ENCODE results near the gene FAM171A1. TPM values are rescaled to one million over a fixed set of nuclear protein-coding genes. Genes with fewer than 3 reads are reported as not detected.

FAM171A1 gene
- 20.1 to 24.9 TPM (median 23.1 TPM) in 5 replicates for total RNA-seq (2022; extraction: Qiagen RNA extraction)

DNA sequence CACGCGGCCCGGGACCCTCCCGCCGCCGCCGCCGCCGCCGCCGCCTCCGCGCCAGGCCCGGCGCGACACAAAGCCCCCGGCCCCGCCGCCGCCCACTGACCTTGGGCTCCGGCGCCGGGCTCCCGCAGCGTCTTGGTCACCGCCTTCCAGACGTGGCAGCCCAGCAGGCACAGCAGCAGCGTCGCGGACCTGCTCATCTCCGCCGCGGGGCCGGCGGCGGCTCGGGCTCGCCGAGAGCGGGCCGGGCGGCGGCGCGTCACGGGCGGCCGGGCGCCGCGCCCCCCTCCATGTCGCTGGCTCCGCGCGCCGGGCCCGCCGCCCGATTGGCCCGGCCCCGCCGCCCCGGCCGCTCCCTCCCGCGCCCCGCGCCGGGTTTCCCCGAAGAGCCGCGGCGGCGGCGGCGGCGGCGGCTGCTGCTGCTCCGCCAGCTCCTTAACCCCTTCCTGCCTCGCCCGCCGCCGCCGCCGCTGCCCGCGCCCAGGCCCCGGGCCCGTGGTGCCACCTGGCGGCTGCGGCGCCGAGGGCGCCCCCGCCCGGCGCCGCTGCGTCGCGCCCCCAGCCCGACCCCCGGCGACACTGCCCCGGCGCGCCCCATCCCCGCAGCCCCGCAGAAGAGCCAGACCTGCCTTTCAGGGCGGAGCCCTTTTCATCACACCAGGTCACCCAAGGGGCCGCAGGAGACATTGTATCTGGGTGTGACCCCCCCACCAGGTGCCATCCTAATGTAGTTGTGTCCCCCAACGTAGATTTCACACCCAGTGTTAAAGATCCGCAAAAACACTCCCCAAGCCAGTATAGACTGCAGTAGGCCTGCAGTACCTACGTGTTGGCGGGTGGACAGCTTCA lies at the start of gene FAM171A1:
Gene FAM171A1, minus strand, starts transcription at position 434 of the 846 bp plus-strand sequence. Its CDS starts 237 bp downstream, at position 197.

DNA sequence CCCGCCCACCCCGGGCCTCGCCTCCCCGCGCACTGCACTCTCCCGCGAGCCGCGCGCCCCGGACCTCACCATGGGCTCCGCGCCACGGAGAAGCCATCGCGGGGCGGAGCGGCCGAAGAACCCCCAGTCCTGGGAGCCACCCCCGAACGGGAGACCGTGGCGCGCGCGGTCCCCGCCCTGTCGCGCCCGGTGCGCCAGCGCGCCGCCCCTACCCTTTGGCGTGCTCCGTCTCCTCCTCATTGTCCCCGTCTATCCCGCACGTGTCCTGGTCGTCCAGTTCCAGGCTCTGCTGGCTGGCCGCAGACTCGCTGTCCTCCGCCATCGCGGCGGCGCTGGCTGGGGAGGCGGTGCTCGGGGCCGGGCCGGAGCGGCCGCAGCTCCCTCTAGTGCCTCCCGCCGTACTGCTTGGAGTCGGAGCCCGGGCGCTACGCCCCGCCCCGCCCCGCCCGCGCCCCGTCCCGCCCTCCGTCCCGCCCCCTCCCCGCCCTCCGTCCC lies 202.8 kb downstream of the FAM171A1 start, which contains the start of gene NMT2:
Gene NMT2, minus strand, starts transcription at position 403 of the 495 bp plus-strand sequence. Its CDS starts 81 bp downstream, at position 322.

Other genes with a start within 250 kb of the FAM171A1 start
- gene NMT2, start 202.6 kb downstream of the FAM171A1 start, total RNA-seq (2022; extraction: Qiagen RNA extraction) = 19.5 to 23.5 TPM (median 21.8 TPM) in 5 replicates